GM12865 (cell line): ENCODE data around the gene CDC42BPA.

Experiments used
- DNase-seq: peaks from one replicate; pipeline ENCODE4 v3.0.0; 2010; ENCODE audit warnings: low read depth
- H3K4me3 ChIP-seq: 2 replicates; pipeline ENCODE4 v1.5.1; 2011; ENCODE audit warnings: mild to moderate bottlenecking, low read depth, low read length, control low read depth
- CTCF ChIP-seq: IDR thresholded peaks from 2 replicates; pipeline ENCODE4 v1.5.1; 2011; ENCODE audit warnings: low read length, control low read depth, low read depth, inconsistent platforms; ENCODE audit not compliant: insufficient read depth; ENCODE audit errors: missing control alignments

CDC42BPA gene

GRCh38 chr1:226979517-226980121 lies 338.7 kb downstream of the CDC42BPA start:
- no peak for DNase-seq
- TF ChIP-seq CTCF = no peak

GRCh38 chr1:226979115-226979516 lies 339.2 kb downstream of the CDC42BPA start:
- DNase-seq = no peak
- TF ChIP-seq CTCF = no peak
- H3K4me3 ChIP-seq = no peak overlapping the region

More at GRCh38 chr1:226979517-226980121, 338.7 kb downstream of the CDC42BPA start:
- no peak overlapping the region for H3K4me3 ChIP-seq

- DNase-seq = no peak
- no peak for TF ChIP-seq CTCF
- H3K4me3 ChIP-seq = no peak overlapping the region
Measured at GRCh38 chr1:226978432-226979114, 339.7 kb downstream of the CDC42BPA start.

GRCh38 chr1:226977643-226978431 lies 340.5 kb downstream of the CDC42BPA start:
- no peak for DNase-seq
- no peak overlapping the region for H3K4me3 ChIP-seq
- no peak for TF ChIP-seq CTCF

- TF ChIP-seq CTCF = no peak
- no peak overlapping the region for H3K4me3 ChIP-seq
- DNase-seq = no peak
Measured at GRCh38 chr1:226976978-226977642, 341.2 kb downstream of the CDC42BPA start.

GRCh38 chr1:226976276-226976977 lies 341.9 kb downstream of the CDC42BPA start:
- no peak for TF ChIP-seq CTCF
- no peak overlapping the region for H3K4me3 ChIP-seq
- no peak for DNase-seq
